CD4-positive, alpha-beta T cell treated with Interleukin-21 for 1 hour (primary cell): ENCODE results near the gene GRIN2C.
"Not testable (repeated sequence)": the region's sequence is repeated elsewhere in the genome, so short reads cannot be mapped to it uniquely, and the experiment has no call there.

Experiments
- DNase-seq: peaks from one replicate; pipeline ENCODE4 v3.0.0-alpha.2; 2020

GRIN2C gene

GRCh38 chr17:74859459-74860228, at the start of gene GRIN2C:
TSS of gene GRIN2C (minus strand) at chr17:74859885. CDS start at chr17:74855092, 4,793 bp downstream.
- DNase-seq, result peak; percentile 37

- not testable (repeated sequence) for DNase-seq
Observed at GRCh38 chr17:74909097-74909496, 49.4 kb upstream of the GRIN2C start.

- no peak for DNase-seq
Observed at GRCh38 chr17:74907012-74907411, 47.3 kb upstream of the GRIN2C start.

- DNase-seq, result peak; percentile 10
Observed at GRCh38 chr17:74906214-74906793, 46.6 kb upstream of the GRIN2C start.

- DNase-seq, result no peak
Observed at GRCh38 chr17:74904687-74905409, 45.2 kb upstream of the GRIN2C start.

GRCh38 chr17:74903671-74904070, 44.0 kb upstream of the GRIN2C start:
- DNase-seq, result no peak

GRCh38 chr17:74903034-74903433, 43.3 kb upstream of the GRIN2C start:
- DNase-seq, result no peak

GRCh38 chr17:74901353-74902135, 41.9 kb upstream of the GRIN2C start:
- DNase-seq, result no peak

GRCh38 chr17:74900208-74900607, 40.5 kb upstream of the GRIN2C start:
- no peak for DNase-seq

GRCh38 chr17:74898376-74898946, 38.8 kb upstream of the GRIN2C start:
- no peak for DNase-seq

- no peak for DNase-seq
Observed at GRCh38 chr17:74893936-74894671, 34.4 kb upstream of the GRIN2C start.

GRCh38 chr17:74892974-74893911, 33.6 kb upstream of the GRIN2C start, which contains the start of gene FADS6:
TSS of gene FADS6 (minus strand) at chr17:74893633. CDS start at chr17:74893595, 38 bp downstream.
- DNase-seq, result no peak

GRCh38 chr17:74892013-74892841, 32.5 kb upstream of the GRIN2C start:
- DNase-seq, result no peak

GRCh38 chr17:74890554-74890953, 30.9 kb upstream of the GRIN2C start:
- DNase-seq, result no peak

- no peak for DNase-seq
Observed at GRCh38 chr17:74888469-74888868, 28.8 kb upstream of the GRIN2C start.

GRCh38 chr17:74883241-74883745, 23.6 kb upstream of the GRIN2C start:
- no peak for DNase-seq

- no peak for DNase-seq
Observed at GRCh38 chr17:74882517-74883240, 23.0 kb upstream of the GRIN2C start.

GRCh38 chr17:74881073-74881472, 21.4 kb upstream of the GRIN2C start:
- DNase-seq, result no peak

GRCh38 chr17:74879308-74879707, 19.6 kb upstream of the GRIN2C start:
- no peak for DNase-seq
